GM23338 (cell line): ENCODE results near the gene NINJ2.

Experiments
- CTCF ChIP-seq, 2 experiments: fragments of 200-600 bp in 1 of 2; sonication (generic) in 1 of 2; conservative IDR thresholded peaks; 2 replicates each; pipeline versions ENCODE4 v1.5.1 to v1.6.1; 2016 to 2017; ENCODE audit warnings: antibody characterized with exemption in 2 of 2, low read depth in 2 of 2, mild to moderate bottlenecking in 2 of 2, moderate library complexity in 1 of 2
- POLR2AphosphoS5 ChIP-seq: IDR thresholded peaks from 2 replicates; pipeline ENCODE4 v1.6.1; 2016; ENCODE audit warnings: antibody characterized with exemption, low read depth
- STAT1 ChIP-seq: IDR thresholded peaks from one replicate; pipeline ENCODE4 v1.6.1; 2016; ENCODE audit warnings: antibody characterized with exemption; ENCODE audit not compliant: unreplicated experiment

GRCh38 chr12:573232-573631 lies 90.0 kb downstream of the NINJ2 start:
- TF ChIP-seq CTCF (conservative IDR thresholded peaks at IDR 0.05; ENCODE audit: low read depth in 2 of 2) (no peak), STAT1 (no peak), POLR2AphosphoS5 (no peak)
